ENCODE measurements around the gene FTSJ3.

FTSJ3 gene

DNA sequence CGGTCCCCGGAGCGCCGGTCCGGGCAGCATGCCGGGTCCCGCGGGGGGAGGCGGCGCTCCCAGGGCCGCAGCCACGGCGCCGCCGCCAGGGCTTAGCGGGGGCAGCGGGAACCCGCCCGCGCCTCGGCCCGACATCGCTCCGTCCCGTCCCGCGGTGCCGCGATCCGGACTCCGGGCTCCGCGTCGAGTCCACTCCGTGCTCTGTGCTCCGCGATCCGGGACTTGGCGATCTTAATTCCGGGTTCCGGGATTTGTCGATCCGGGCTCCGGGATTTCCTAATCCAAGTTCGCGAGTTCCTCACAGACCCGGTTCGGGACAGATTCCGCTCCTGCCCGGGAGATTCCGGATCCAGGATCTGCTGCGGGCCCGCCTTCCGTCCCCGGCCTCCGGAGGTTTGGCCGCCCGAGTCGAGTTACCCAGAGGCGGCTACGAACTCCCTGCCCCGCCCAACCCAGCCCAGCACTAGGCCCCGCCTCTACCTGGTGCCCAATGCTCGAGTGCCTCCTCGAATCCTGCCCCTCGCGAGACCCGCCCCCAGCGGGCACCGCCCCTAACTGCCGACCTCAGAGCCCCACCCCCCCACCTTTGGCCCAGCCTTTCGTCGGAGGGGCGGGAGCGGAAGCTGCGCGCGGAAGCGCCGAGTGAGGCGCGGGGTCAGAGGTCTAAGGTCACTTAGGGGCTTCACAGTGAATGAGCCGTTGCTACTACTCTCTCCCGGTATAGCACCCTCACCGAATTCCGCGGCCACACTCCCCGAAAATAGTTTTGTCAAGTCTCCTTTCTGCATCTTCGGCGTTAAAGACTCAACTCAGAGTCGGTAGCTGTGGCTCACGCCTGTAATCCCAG lies 15.3 kb upstream of the FTSJ3 start, which contains the start of gene SMARCD2 (continued):
- TF ChIP-seq, protein P1, sequence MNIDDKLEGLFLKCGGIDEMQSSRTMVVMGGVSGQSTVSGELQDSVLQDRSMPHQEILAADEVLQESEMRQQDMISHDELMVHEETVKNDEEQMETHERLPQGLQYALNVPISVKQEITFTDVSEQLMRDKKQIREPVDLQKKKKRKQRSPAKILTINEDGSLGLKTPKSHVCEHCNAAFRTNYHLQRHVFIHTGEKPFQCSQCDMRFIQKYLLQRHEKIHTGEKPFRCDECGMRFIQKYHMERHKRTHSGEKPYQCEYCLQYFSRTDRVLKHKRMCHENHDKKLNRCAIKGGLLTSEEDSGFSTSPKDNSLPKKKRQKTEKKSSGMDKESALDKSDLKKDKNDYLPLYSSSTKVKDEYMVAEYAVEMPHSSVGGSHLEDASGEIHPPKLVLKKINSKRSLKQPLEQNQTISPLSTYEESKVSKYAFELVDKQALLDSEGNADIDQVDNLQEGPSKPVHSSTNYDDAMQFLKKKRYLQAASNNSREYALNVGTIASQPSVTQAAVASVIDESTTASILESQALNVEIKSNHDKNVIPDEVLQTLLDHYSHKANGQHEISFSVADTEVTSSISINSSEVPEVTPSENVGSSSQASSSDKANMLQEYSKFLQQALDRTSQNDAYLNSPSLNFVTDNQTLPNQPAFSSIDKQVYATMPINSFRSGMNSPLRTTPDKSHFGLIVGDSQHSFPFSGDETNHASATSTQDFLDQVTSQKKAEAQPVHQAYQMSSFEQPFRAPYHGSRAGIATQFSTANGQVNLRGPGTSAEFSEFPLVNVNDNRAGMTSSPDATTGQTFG (tag by site-specific recombination; IDR thresholded peaks at IDR 0.05; ENCODE audit: borderline replicate concordance): peak; percentile 84; the same call in 1 of the 2 replicates
- TF ChIP-seq ZNF791 (tag by site-specific recombination; IDR thresholded peaks at IDR 0.05) (no peak), ZNF404 (tag by site-specific recombination; IDR thresholded peaks at IDR 0.05) (no peak), ZNF623 (tag by site-specific recombination; IDR thresholded peaks at IDR 0.05) (peak; percentile 52; the same call in 1 of the 2 replicates)

DNA sequence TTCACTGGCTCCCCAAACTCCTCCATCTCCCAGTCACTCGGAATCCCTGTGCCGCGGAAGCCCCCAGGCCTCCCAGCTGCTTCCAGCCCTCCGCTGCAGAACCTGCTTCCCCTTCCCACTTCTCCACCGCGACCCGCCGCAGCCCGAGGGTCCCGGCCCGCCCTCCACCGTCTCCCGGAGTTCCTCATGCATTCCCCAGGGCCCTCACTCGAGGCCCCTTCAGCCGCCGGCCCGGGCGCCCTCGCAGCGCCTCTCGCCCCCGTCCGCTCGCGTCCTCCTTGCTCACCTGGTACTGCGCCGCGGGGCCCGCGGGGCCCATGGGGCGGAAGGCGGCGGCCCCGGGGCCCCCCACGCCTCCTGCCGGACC lies 14.7 kb upstream of the FTSJ3 start:
- H3K4me3 ChIP-seq (ENCODE audit: low read depth, low read length): peak overlapping the region; percentile 93
- TF ChIP-seq ZNF530 (tag by site-specific recombination; IDR thresholded peaks at IDR 0.05; ENCODE audit: low read depth): no peak
- TF ChIP-seq ZBTB7A (tag by site-specific recombination; IDR thresholded peaks at IDR 0.05; ENCODE audit: low read depth): 0 out of 2 replicates have a peak, but pooled peaks have one; percentile 33
- TF ChIP-seq ZNF335 (tag by site-specific recombination; conservative IDR thresholded peaks at IDR 0.05): peak; percentile 74; the same call in 1 of the 2 replicates
- peak; percentile 18; the same call in 1 of the 2 replicates for TF ChIP-seq MYNN (tag by site-specific recombination; IDR thresholded peaks at IDR 0.05; ENCODE audit: borderline replicate concordance)
- peak; percentile 97 for TF ChIP-seq ZBTB20 (tag by site-specific recombination; IDR thresholded peaks at IDR 0.05)
- peak; percentile 54; the same call in 1 of the 2 replicates for TF ChIP-seq PATZ1 (tag by site-specific recombination; IDR thresholded peaks at IDR 0.05)
- peak; percentile 25 for TF ChIP-seq ZBTB26 (tag by site-specific recombination; optimal IDR thresholded peaks at IDR 0.05)
- TF ChIP-seq, protein P2, sequence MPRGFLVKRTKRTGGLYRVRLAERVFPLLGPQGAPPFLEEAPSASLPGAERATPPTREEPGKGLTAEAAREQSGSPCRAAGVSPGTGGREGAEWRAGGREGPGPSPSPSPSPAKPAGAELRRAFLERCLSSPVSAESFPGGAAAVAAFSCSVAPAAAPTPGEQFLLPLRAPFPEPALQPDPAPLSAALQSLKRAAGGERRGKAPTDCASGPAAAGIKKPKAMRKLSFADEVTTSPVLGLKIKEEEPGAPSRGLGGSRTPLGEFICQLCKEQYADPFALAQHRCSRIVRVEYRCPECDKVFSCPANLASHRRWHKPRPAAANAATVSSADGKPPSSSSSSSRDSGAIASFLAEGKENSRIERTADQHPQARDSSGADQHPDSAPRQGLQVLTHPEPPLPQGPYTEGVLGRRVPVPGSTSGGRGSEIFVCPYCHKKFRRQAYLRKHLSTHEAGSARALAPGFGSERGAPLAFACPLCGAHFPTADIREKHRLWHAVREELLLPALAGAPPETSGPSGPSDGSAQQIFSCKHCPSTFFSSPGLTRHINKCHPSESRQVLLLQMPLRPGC (tag by site-specific recombination; IDR thresholded peaks at IDR 0.05): no peak
- no peak for TF ChIP-seq SCRT1 (tag by site-specific recombination; IDR thresholded peaks at IDR 0.05; ENCODE audit: borderline replicate concordance)
- 0 out of 2 replicates have a peak, but pooled peaks have one; percentile 19 for TF ChIP-seq ZBTB21 (tag by site-specific recombination; IDR thresholded peaks at IDR 0.05)
- no peaks in the 10 kb centered on the region for H3K9me3 ChIP-seq (ENCODE audit: control insufficient read depth, insufficient read depth, low read depth, low read length)
- ChIA-PET POLR2A (interaction anchor here (1.0 to 6.5 kb wide), 3 partner anchors 13 to 100 kb away, joined by 3 to 65 read pairs (median 9); partner anchors contain the start of genes CCDC47, DDX42, FTSJ3 and PSMC5), CTCF (interaction anchor here (1.3 to 1.8 kb wide), 3 partner anchors 9 to 14 kb away, joined by 3 to 7 read pairs (median 4); no protein-coding TSS in a partner anchor)
- peaks cover 20% of the 10 kb centered on the region for H3K4me1 ChIP-seq (ENCODE audit: control insufficient read depth, insufficient read depth, low read length)
- peak overlapping the region; percentile 97 for H3K27ac ChIP-seq (ENCODE audit: extremely low read depth, low read depth, low read length)
- peaks cover 3 to 14% of the 10 kb centered on the region in 2 experiments; a peak in 2 of 3 replicates for H3K36me3 ChIP-seq (ENCODE audit: control insufficient read depth in 2 of 2, insufficient read depth in 1 of 2, low read length in 2 of 2)

Data from HEK293 (cell line).